Hematopoietic multipotent progenitor cell treated with erythropoietin and hydrocortisone succinate and interleukin-3 and kit ligand, for 15 days (in vitro differentiated cells): Measurements from ENCODE around the gene FDPS.
"Not testable (repeated sequence)": the region's sequence is repeated elsewhere in the genome, so short reads cannot be mapped to it uniquely, and the experiment has no call there.

Experiments
- DNase-seq: peaks from one replicate; pipeline ENCODE4 v3.0.0-alpha.2; 2015; ENCODE audit warnings: low spot score

Gene FDPS

DNA sequence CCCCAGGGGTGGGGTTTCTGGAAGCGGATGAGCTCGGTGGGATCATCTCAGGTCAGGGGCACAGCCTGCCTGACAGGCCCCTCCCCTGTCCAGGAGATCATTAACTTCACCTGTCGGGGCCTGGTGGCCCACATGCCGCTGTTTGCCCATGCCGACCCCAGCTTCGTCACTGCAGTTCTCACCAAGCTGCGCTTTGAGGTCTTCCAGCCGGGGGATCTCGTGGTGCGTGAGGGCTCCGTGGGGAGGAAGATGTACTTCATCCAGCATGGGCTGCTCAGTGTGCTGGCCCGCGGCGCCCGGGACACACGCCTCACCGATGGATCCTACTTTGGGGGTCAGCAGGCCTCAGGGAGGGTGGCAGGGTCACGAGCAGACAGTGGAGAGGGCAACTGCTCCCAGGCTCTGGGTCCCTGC is 23.0 kb upstream of the FDPS start:
- DNase-seq, result no peak

GRCh38 chr1:155286544-155286943 is 22.1 kb upstream of the FDPS start:
- DNase-seq, result no peak

DNA sequence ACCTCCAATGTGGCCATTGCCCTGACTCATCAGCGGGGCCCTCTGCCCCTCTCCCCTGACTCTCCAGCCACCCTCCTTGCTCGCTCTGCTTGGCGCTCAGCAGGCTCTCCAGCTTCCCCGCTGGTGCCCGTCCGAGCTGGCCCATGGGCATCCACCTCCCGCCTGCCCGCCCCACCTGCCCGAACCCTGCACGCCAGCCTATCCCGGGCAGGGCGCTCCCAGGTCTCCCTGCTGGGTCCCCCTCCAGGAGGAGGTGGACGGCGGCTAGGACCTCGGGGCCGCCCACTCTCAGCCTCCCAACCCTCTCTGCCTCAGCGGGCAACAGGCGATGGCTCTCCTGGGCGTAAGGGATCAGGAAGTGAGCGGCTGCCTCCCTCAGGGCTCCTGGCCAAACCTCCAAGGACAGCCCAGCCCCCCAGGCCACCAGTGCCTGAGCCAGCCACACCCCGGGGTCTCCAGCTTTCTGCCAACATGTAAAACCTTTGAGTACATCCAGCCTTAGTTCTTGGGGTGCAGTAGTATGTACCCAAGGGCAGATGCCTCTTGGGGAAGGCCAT is 20.6 kb upstream of the FDPS start:
- no peak for DNase-seq

DNA sequence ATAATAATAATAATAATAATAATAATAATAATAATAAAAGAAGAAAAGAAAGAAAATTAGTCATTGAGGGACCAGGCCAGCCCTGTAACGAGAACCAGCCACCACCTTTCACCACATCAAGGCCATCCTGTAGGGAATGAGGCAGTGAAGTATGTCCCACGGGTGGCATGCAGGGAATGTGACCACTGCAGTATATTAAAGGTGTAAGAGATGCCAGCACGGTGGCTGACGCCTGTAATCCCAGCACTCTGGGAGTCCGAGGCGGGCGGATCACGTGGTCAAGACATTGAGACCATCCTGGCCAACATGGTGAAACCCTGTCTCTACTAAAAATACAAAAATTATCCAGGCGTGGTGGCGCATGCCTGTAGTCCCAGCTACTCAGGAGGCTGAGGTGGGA is 17.7 kb upstream of the FDPS start:
- not testable (repeated sequence) for DNase-seq

DNA sequence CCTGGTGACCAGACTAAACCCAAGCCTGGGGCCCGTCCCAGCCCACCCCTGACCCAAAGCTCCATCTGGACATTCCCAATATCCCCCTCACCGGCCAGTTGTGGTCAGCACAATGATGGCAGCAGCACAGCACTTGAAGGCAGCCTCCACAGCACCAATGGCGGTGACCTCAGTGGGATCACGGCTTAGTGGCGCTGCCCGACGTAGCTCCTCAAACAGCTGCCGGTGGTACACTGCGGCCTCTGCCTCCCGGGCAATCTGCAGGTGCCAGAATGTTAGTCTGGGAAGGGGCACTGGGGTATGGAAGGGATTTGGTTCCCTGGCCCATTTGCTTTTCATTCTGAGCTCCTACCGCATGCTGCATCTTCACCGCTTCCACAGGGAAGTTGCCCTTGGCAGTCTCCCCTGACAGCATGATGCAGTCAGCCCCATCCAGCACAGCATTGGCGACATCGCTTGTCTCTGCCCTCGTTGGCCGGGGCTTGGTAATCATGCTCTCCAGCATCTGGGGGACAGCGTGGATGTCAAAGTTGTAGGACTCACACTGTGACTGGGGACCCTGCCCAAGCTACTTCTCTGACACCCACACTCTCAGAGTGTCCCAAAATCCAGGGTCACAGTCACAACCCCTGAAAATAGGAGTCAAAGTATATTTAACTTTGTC is 15.4 kb upstream of the FDPS start:
- DNase-seq, result no peak

GRCh38 chr1:155294520-155295182 is 14.0 kb upstream of the FDPS start:
- no peak for DNase-seq

DNA sequence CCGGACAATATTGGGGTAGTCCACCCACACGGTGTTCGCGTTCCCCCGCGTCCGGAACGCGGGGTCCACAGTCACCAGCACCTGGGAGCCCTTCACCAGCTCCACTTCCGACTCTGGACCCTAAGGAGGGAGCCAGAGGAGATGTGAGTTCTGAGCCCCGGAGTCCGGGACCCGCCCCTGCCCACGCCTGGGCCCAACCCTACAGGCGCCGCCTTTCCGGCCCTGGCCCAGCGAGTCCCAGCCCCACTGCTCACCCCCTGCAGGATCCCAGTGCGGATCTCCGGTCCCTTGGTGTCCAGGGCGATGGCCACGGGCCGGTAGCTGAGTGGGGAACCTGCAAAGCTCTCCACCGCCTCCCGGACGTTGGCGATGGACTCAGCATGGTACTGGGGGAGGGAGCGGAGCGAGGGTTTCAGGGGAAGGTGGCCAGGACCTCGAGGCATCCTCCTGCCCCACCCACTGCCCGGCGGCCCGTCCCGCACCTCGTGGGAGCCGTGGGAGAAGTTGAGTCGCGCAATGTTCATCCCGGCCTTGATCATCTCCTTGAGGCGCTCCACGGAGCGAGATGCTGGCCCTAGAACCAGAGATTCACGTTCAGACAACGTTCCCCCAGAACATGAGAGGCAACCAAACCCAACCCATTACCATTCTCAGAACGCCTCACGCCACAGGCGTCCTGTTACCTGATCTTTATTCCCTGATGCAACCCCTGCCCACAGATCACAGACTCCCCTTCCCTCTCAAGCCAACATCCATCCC is 13.3 kb upstream of the FDPS start:
- DNase-seq, result no peak

DNA sequence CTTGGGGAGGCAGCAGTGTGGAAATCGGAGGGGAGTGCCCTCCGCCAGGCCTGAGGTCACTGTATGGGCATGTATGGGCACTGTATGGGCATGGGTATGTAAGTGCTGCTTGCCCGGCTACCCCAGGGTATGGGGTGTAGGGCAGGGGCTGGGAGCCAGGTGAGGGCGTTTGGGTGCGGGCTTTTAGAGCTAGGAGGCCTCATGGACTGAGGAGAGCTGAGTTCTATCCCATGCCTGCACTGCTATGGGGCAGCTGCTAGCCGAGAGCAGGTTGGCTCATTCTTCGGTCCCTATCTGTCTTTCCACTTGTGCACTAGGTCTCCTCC is 12.8 kb upstream of the FDPS start:
- no peak for DNase-seq

DNA sequence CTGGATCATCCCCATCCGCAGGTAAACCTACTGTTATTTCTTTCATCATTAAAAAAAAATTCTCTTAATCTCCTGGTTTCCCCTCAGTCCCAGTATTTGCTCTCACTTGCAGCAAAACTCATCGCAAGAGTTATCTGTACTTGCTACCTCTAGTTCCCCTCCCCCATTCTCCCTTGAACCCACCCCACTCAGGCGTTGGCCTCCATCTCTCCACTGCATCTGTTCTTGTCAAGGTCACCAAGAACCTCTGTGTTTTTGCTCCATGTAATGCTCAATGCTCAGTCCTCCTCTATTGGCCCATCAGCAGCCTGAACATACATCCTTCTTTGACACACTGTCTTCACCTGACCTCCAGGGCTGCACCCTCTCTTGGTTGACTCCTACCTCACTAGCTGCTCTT is 12.0 kb upstream of the FDPS start:
- peak; percentile 53 for DNase-seq

GRCh38 chr1:155297384-155297783 is 11.3 kb upstream of the FDPS start:
- DNase-seq, result no peak

DNA sequence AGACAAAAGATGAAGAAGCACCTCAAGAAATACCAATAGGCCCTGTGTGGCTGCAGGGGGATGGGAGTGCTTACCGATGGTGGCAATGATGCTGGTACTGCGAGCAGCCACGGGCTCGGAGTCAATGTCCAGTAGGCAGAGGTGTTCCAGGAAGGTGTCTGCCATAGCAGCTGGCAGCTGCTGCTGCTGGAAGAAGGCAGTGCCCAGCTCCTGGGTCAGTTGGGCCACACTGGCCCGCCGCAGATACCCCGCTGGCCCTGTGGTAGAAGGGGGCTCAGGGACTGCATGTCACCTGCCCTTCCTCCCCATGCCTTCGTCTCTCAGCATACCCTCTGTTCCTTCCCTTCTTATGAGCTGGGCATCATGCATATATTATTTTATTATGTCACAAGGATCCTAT is 8.6 kb upstream of the FDPS start:
- DNase-seq, result no peak

DNA sequence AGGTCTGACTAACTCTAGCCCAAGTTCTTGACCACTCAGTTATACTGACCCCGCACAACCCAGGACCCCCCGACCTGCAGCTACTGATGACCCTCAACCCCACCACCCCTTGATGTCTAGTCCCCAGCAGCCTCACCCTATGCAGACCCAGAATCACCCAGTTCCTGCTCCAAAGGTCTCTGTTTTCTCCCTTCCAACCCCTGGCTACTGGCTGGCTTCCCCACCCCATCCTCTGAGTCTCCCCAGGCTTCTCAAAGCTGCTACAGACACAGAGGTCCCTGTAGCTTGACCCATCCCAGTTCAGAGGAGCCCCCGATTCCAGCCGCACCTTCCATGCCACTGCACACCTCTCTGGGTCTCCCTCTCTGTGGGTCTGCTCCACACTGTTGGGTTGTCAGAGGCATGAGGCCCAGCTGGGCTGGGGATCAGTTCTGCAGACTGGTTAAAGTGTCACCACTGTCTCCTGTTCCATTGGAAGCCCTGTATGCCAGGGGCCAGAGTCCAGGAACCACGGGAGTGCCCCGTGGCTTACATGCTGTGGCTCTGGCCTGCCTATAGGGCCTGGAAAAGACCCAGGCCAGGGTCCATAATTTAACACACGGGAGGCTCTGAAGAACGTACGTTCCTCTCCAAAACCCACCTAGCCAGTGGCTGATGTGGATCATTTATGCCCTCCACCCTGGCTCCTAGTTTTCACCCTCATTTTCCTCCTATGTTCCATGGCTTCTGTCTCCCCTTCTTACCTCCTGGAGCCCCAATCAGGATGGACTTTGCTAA is 7.9 kb upstream of the FDPS start:
- DNase-seq, result no peak

GRCh38 chr1:155301342-155301841 is 7.3 kb upstream of the FDPS start, which contains the start of gene PKLR:
TSS of gene PKLR (minus strand) at chr1:155301438. CDS start at chr1:155301395, 43 bp downstream.
- DNase-seq, result peak; percentile 60

- DNase-seq, result no peak
These were observed 4.1 kb upstream of the FDPS start for GRCh38 chr1:155304558-155305063.

DNA sequence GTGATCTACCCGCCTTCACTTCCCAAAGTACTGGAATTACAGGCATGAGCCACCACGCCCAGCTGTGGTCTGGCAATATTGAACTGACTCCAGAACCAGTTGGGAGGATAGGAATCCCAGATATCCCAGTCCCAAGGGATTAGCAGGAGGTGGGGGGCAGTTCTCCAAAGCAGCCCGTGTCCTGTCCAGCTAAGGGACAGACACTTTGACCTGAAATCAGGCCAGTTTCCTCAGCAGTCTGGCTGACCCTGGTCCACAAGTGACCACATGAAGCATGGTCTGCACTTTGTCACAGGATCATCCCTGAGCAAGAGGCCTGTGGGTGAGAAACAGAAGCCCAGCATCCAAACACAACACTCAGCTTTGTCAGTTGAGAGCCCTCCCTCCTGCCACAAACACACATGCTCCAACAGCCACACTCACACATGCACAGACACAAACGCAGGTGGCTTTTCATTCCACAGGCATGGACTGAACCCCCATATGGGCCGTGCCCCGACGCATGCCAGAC is 2.7 kb upstream of the FDPS start:
- DNase-seq, result no peak

GRCh38 chr1:155307247-155307740 is 1.4 kb upstream of the FDPS start:
- peak; percentile 57 for DNase-seq

DNA sequence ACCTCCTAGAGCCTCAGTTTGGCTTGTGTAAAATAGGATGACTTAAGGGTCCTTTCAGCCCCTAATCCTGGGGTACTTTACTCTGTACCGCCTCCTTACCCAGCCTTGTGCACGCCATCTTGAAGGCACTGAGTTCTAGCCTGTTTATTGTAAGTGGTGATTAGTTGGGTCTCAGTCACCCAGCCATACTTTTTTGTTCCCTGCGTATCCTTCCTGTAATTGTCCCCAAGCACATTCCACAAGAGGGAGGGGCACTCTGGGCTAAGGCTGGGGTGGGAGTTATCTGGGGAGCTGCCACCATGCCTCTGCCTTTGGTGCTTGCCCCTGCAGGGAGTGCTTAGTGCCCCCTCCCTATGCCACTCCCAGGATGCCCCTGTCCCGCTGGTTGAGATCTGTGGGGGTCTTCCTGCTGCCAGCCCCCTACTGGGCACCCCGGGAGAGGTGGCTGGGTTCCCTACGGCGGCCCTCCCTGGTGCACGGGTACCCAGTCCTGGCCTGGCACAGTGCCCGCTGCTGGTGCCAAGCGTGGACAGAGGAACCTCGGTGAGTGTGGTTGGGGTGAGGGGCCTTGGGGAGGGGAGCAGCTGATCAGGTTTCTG is 856 bp downstream of the FDPS start:
- peak; percentile 26 for DNase-seq

GRCh38 chr1:155313261-155313660 is 4.6 kb downstream of the FDPS start:
- no peak for DNase-seq

GRCh38 chr1:155316922-155317321 is 8.3 kb downstream of the FDPS start:
- DNase-seq, result no peak

- no peak for DNase-seq
These were observed 9.4 kb downstream of the FDPS start for GRCh38 chr1:155318082-155318481.

GRCh38 chr1:155319536-155319935 is 10.9 kb downstream of the FDPS start:
- no peak for DNase-seq
